Loucy (cell line): ENCODE measurements around the gene HLA-DQA2.

Source experiments
- H2AFZ ChIP-seq: fragments of 200-600 bp; sonication (generic); 2 replicates; pipeline ENCODE4 v1.6.0; 2016; ENCODE audit warnings: antibody characterized with exemption, mild to moderate bottlenecking, low read length, moderate library complexity
- H3F3A ChIP-seq: fragments of 200-600 bp; 2 replicates; pipeline ENCODE4 v1.6.0; 2016; ENCODE audit warnings: antibody characterized with exemption, low read depth, mild to moderate bottlenecking
- H3K27me3 ChIP-seq: fragments of 200-600 bp; sonication (generic); 2 replicates; pipeline ENCODE4 v1.6.1; 2014; ENCODE audit warnings: low read length, mild to moderate bottlenecking; ENCODE audit not compliant: insufficient read depth, poor library complexity, severe bottlenecking
- H3K36me3 ChIP-seq: fragments of 200-600 bp; sonication (generic); 2 replicates; pipeline ENCODE4 v1.6.1; 2016; ENCODE audit warnings: low read length; ENCODE audit not compliant: insufficient read depth
- H3K4me1 ChIP-seq: fragments of 200-600 bp; sonication (generic); 2 replicates; pipeline ENCODE4 v1.5.1; 2014; ENCODE audit warnings: low read length, mild to moderate bottlenecking; ENCODE audit not compliant: insufficient read depth, poor library complexity, severe bottlenecking
- H3K4me2 ChIP-seq: fragments of 200-600 bp; sonication (generic); 2 replicates; pipeline ENCODE4 v1.6.0; 2014; ENCODE audit warnings: antibody characterized with exemption, low read length, low read depth, mild to moderate bottlenecking; ENCODE audit not compliant: poor library complexity, severe bottlenecking
- H3K4me3 ChIP-seq: fragments of 200-600 bp; sonication (generic); 2 replicates; pipeline ENCODE4 v1.5.1; 2014; ENCODE audit warnings: low read length, mild to moderate bottlenecking, mixed read lengths; ENCODE audit not compliant: poor library complexity, severe bottlenecking
- H3K79me2 ChIP-seq: fragments of 200-600 bp; sonication (generic); 2 replicates; pipeline ENCODE4 v1.6.1; 2014; ENCODE audit warnings: low read length; ENCODE audit not compliant: insufficient read depth
- H3K9ac ChIP-seq: fragments of 200-600 bp; sonication (generic); 2 replicates; pipeline ENCODE4 v1.6.0; 2014; ENCODE audit warnings: mild to moderate bottlenecking, low read depth, low read length, moderate library complexity; ENCODE audit not compliant: poor library complexity, severe bottlenecking
- H3K9me2 ChIP-seq: fragments of 200-600 bp; sonication (generic); replicated peaks from 2 replicates; pipeline ENCODE4 v1.6.1; 2016; ENCODE audit warnings: low read depth, low read length, mixed read lengths
- H3K9me3 ChIP-seq: fragments of 200-600 bp; sonication (generic); 2 replicates; pipeline ENCODE4 v1.6.1; 2014; ENCODE audit warnings: mild to moderate bottlenecking, antibody characterized with exemption, low read length, low read depth; ENCODE audit not compliant: insufficient read depth
- H4K20me1 ChIP-seq: fragments of 200-600 bp; sonication (generic); 2 replicates; pipeline ENCODE4 v1.6.0; 2014; ENCODE audit warnings: antibody characterized with exemption, low read length, mild to moderate bottlenecking; ENCODE audit not compliant: insufficient read depth, poor library complexity, severe bottlenecking
- CTCF ChIP-seq: fragments of 200-600 bp; sonication (generic); conservative IDR thresholded peaks from 2 replicates; pipeline ENCODE4 v1.5.1; 2014; ENCODE audit warnings: mild to moderate bottlenecking, antibody characterized with exemption, low read length
- EZH2phosphoT487 ChIP-seq: fragments of 200-600 bp; IDR thresholded peaks from 2 replicates; pipeline ENCODE4 v1.6.1; 2018; ENCODE audit warnings: antibody characterized with exemption, mild to moderate bottlenecking, moderate library complexity, borderline replicate concordance

Gene HLA-DQA2

GRCh38 chr6:32761548-32761947 lies 20.4 kb downstream of the HLA-DQA2 start:
- H4K20me1 ChIP-seq = no peaks in the 10 kb centered on the region
- H2AFZ ChIP-seq = no peak overlapping the region
- H3K9ac ChIP-seq = no peak overlapping the region
- no peaks in the 10 kb centered on the region for H3K9me2 ChIP-seq
- TF ChIP-seq CTCF (no peak), EZH2phosphoT487 (no peak)
- H3K79me2 ChIP-seq = no peaks in the 10 kb centered on the region
- H3K4me1 ChIP-seq = no peaks in the 10 kb centered on the region
- no peak overlapping the region for H3K4me2 ChIP-seq
- no peaks in the 10 kb centered on the region for H3K36me3 ChIP-seq
- no peaks in the 10 kb centered on the region for H3F3A ChIP-seq
- H3K9me3 ChIP-seq = no peaks in the 10 kb centered on the region
- H3K4me3 ChIP-seq = no peak overlapping the region
- peaks cover 5% of the 10 kb centered on the region for H3K27me3 ChIP-seq

- Histone ChIP-seq H3F3A (no peaks in the 10 kb centered on the region), H3K9me3 (no peaks in the 10 kb centered on the region), H3K79me2 (no peaks in the 10 kb centered on the region), H3K9ac (no peak within 1 kb of the TSS), H3K4me2 (no peak within 1 kb of the TSS), H4K20me1 (no peaks in the 10 kb centered on the region), H3K9me2 (no peaks in the 10 kb centered on the region), H3K36me3 (no peaks in the 10 kb centered on the region), H3K27me3 (peaks cover 18% of the 10 kb centered on the region), H2AFZ (no peak within 1 kb of the TSS), H3K4me1 (no peaks in the 10 kb centered on the region), H3K4me3 (no peak within 1 kb of the TSS)
- TF ChIP-seq EZH2phosphoT487 = no peak
- TF ChIP-seq CTCF = no peak
Observed at GRCh38 chr6:32763421-32763820, 22.2 kb downstream of the HLA-DQA2 start, which contains the start of gene HLA-DQB2. Gene HLA-DQB2, minus strand, starts transcription at chr6:32763532. Its CDS starts 62 bp downstream, at chr6:32763470.

GRCh38 chr6:32764048-32764447 lies 22.9 kb downstream of the HLA-DQA2 start:
- TF ChIP-seq EZH2phosphoT487 (no peak), CTCF (no peak)
- no peak overlapping the region for H3K4me3 ChIP-seq
- no peaks in the 10 kb centered on the region for H3F3A ChIP-seq
- no peaks in the 10 kb centered on the region for H4K20me1 ChIP-seq
- no peaks in the 10 kb centered on the region for H3K9me2 ChIP-seq
- H3K36me3 ChIP-seq = no peaks in the 10 kb centered on the region
- no peak overlapping the region for H2AFZ ChIP-seq
- no peaks in the 10 kb centered on the region for H3K79me2 ChIP-seq
- no peak overlapping the region for H3K4me2 ChIP-seq
- H3K9ac ChIP-seq = no peak overlapping the region
- H3K27me3 ChIP-seq = peaks cover 23% of the 10 kb centered on the region
- H3K4me1 ChIP-seq = no peaks in the 10 kb centered on the region
- no peaks in the 10 kb centered on the region for H3K9me3 ChIP-seq
